Thymus (tissue), 11 donors: ENCODE data around the gene CAVIN3. TPM values are rescaled to one million over a fixed set of nuclear protein-coding genes. Genes with fewer than 3 reads are reported as not detected.

Experiments
- DNase-seq, 9 donors: peaks; one replicate each; pipeline ENCODE4 v3.0.0-alpha.2; 2013; ENCODE audit warnings: low spot score in 9 of 9, low read depth in 6 of 9, missing footprints in 1 of 9
- H3K27ac ChIP-seq, 2 donors: one replicate each; pipeline ENCODE4 v1.5.1; 2013; ENCODE audit warnings: control low read depth in 1 of 2, low read depth in 1 of 2, low read length in 1 of 2, mild to moderate bottlenecking in 1 of 2, moderate library complexity in 1 of 2
- H3K27me3 ChIP-seq, 2 donors: one replicate each; pipeline ENCODE4 v1.5.1; 2013; ENCODE audit warnings: low read length in 1 of 2; ENCODE audit not compliant: control insufficient read depth in 2 of 2, insufficient read depth in 1 of 2
- H3K36me3 ChIP-seq, 2 donors: one replicate each; pipeline ENCODE4 v1.5.1; 2013; ENCODE audit warnings: low read length in 1 of 2, mild to moderate bottlenecking in 1 of 2, moderate library complexity in 1 of 2; ENCODE audit not compliant: control insufficient read depth in 2 of 2, insufficient read depth in 2 of 2
- H3K4me1 ChIP-seq, 2 donors: one replicate each; pipeline ENCODE4 v1.5.1; 2013; ENCODE audit warnings: low read length in 2 of 2; ENCODE audit not compliant: control insufficient read depth in 2 of 2, insufficient read depth in 2 of 2
- H3K4me3 ChIP-seq, 2 donors: one replicate each; pipeline ENCODE4 v1.5.1; 2013; ENCODE audit warnings: low read length in 2 of 2, control low read depth in 1 of 2, mild to moderate bottlenecking in 1 of 2
- H3K9me3 ChIP-seq, 2 donors: one replicate each; pipeline ENCODE4 v1.5.1; 2013; ENCODE audit warnings: low read length in 1 of 2, mild to moderate bottlenecking in 1 of 2; ENCODE audit not compliant: control insufficient read depth in 2 of 2, insufficient read depth in 1 of 2
- WGBS: extraction: QIAGEN DNeasy Blood & Tissue Kit; methylation state at CpG from one replicate; pipeline ENCODE4 v1.1.7; 2013; 5-methylcytosine and 5-hydroxymethylcytosine counted together
- polyA plus RNA-seq: library from polyadenylated mRNA; stranded (reverse); fragments of 200-250 nt; gene quantifications from one replicate; pipeline ENCODE4 v1.2.3, GENCODE V29; 2013
- total RNA-seq: library from RNA; stranded (reverse); fragments of 120-200 nt; gene quantifications from one replicate; pipeline ENCODE4 v1.2.4, GENCODE V29; 2013
- donor health status: healthy.

CAVIN3 gene
- total and polyA plus RNA-seq, 2 donors: 7.5 to 22.5 TPM

DNA sequence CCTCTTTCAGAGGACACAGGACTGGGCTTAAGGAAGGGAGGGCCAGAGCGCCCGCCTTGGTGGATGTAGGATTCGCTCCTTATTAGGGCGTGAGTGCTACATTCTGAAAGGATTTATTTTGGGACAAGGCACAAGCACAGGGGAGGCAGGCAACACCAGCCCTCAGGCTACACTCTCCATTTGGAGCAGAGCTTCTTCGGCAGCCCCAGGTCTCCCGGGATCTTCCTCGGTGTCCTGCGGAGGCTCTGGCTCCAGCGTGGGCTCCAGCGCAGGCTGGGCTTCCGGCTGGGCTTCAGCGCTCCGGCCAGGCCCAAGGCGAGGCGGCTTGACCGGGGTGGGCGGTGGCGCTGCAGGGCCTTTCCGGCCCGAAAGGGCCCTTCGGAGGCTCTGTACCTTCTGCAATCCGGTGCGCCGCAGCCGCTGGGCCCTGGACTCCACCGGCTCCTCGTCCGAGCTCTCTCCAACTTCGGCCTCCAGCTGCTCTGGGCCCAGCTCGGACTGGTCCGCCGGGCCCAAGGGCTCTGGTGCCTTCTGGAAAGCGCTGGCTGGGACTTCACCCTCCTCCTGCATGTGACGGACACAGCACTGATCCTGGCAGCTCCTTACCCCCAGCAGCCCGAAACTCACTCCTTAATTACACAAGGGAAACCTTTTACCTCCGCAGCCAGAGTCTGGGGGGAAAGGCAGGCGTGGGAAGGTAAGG lies 1.1 kb downstream of the CAVIN3 start:
- no peaks in the 10 kb centered on the region for H3K36me3 ChIP-seq
- no peak for DNase-seq
- no peaks in the 10 kb centered on the region for H3K4me1 ChIP-seq
- peak overlapping the region; percentile 49 to 76 for H3K27ac ChIP-seq
- 21% methylated on average over 37 of the region's 37 CpGs for WGBS
- peak overlapping the region; percentile 19 to 22 for H3K4me3 ChIP-seq
- H3K27me3 ChIP-seq: peaks cover 33 to 76% of the 10 kb centered on the region in 2 donors
- H3K9me3 ChIP-seq: no peaks in the 10 kb centered on the region

DNA sequence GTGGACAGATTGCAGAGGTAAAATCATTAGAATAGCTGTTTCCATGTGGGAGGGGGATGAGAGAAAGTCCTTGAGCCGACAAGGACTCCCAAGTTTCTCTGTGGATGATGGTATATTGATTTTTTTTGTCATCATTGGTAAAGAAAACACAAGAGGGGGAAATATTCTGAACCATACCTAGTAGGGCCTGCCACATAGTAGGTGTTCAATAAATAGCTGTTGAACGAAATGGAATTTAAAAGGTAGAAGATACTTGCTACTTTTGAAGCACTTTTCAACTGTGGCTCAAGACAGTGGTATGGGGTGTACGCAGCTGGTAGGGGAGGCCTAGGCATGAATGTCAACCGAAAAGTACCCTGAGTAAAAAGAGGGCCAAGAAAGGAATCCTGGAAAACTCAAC lies 2.1 kb downstream of the CAVIN3 start:
- no peak for DNase-seq
- H3K4me1 ChIP-seq: no peaks in the 10 kb centered on the region
- no peak overlapping the region for H3K27ac ChIP-seq
- no peaks in the 10 kb centered on the region for H3K36me3 ChIP-seq
- no peak overlapping the region for H3K4me3 ChIP-seq
- no peaks in the 10 kb centered on the region for H3K9me3 ChIP-seq
- peaks cover 33 to 76% of the 10 kb centered on the region in 2 donors for H3K27me3 ChIP-seq
- WGBS: 92% methylated on average over 4 of the region's 4 CpGs

DNA sequence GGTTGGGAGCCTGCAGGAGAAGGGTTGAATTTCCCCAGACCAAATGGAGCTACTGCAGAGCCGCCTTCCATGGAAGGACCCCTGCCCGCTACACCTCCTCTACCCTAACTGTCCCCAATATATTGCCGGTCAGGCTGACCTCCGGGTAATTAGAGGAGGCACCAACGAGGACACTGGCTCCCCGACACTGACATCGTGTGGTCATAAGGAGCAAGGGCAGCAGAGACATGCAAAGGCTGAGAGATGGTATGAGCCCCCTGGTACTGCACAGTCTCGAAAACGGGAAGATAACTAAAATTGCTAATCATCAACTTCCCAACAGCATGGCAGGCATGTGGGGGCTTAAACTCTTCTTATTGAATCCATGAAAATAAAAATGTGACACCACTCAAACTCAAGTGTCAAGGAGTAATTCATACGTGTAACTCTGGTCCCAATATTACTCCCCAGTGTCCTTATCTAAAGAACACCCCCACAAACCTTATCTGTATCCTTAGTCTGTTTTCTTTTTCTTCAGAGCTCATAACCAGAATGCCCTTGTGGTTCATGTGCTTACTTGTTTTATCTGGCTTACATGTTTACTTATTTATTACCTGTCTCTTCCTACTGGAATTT lies 4.4 kb downstream of the CAVIN3 start:
- Histone ChIP-seq H3K4me3 (no peak overlapping the region), H3K4me1 (no peaks in the 10 kb centered on the region)

DNA sequence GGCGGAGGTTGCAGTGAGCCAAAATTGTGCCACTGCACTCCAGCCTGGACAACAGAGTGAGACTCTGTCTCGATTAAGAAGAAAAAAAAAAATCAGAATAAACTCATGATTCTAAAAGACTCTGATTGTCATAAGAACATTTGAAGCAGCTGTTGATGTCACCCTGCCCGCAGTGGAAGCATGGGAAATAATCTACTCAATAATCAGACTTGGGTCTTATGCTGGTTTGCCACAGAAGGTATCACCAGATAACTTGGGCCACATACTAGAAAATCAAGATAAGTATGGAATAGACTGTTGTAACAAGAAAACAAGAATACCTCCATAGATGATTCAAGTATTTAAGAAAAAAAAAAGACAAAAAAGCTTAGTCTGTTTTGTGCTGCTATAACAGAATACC lies 8.2 kb downstream of the CAVIN3 start:
- DNase-seq: no peak
- Histone ChIP-seq H3K27ac (no peak overlapping the region), H3K4me3 (no peak overlapping the region), H3K9me3 (no peaks in the 10 kb centered on the region), H3K36me3 (no peaks in the 10 kb centered on the region), H3K4me1 (no peaks in the 10 kb centered on the region), H3K27me3 (peaks cover 5 to 26% of the 10 kb centered on the region in 2 donors)
- WGBS: 94% methylated on average over 3 of the region's 3 CpGs

More for the DNA sequence above, 4.4 kb downstream of the CAVIN3 start:
- DNase-seq: peak in 4 of 9 donors; percentile 4 to 22 (median 14)
- H3K27ac ChIP-seq: no peak overlapping the region
- peaks cover 29 to 60% of the 10 kb centered on the region in 2 donors for H3K27me3 ChIP-seq
- H3K36me3 ChIP-seq: no peaks in the 10 kb centered on the region
- H3K9me3 ChIP-seq: no peaks in the 10 kb centered on the region
- WGBS: 7% methylated on average over 10 of the region's 10 CpGs

DNA sequence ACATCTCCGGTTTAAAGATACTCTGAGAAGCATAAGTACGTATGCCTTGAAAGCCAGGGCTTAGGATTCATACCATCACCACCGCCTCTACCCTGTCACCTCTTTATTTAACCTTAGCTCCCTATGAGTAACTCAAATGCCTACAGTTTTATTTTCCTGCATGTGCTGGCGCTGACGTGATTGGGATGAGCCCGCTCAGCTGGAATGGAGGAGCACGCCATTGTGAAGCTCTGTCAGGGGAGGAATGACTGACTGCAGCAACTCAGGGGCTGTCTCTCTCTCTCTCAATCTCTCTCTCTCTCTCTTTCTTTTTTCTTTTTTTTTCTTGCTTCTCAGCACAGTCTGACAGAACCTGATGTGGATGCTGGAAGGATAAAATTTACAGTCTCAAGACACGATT lies 12.4 kb downstream of the CAVIN3 start:
- WGBS: 88% methylated on average over 8 of the region's 8 CpGs
- Histone ChIP-seq H3K27ac (no peak overlapping the region), H3K4me3 (no peak overlapping the region), H3K4me1 (no peaks in the 10 kb centered on the region), H3K9me3 (no peaks in the 10 kb centered on the region), H3K36me3 (no peaks in the 10 kb centered on the region), H3K27me3 (peaks cover 0 to 9% of the 10 kb centered on the region in 2 donors)
- no peak for DNase-seq

DNA sequence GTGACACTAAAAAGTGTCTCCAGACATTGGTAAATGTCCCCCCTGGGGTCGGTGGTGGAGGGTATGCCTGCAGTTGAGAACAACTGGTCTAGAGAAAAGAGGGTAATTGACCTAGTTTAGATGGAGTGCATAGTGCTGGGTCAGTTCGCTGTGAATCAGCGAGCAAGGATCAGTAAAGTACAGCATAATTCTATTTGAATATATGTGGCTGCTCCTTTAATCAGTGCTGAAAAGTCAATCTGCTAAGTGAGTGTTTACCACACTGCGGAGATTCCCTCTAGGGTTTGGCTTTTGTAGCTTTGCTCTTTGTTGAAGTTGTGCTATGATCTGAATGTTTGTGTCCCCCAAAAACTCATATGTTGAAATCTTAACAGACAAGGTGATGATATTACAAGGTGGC lies 15.0 kb downstream of the CAVIN3 start:
- Histone ChIP-seq H3K27ac (no peak overlapping the region), H3K4me3 (no peak overlapping the region), H3K4me1 (no peaks in the 10 kb centered on the region), H3K9me3 (no peaks in the 10 kb centered on the region), H3K36me3 (no peaks in the 10 kb centered on the region), H3K27me3 (peaks cover 0 to 12% of the 10 kb centered on the region in 2 donors)
- no peak for DNase-seq
- WGBS: 80% methylated on average over 4 of the region's 4 CpGs

DNA sequence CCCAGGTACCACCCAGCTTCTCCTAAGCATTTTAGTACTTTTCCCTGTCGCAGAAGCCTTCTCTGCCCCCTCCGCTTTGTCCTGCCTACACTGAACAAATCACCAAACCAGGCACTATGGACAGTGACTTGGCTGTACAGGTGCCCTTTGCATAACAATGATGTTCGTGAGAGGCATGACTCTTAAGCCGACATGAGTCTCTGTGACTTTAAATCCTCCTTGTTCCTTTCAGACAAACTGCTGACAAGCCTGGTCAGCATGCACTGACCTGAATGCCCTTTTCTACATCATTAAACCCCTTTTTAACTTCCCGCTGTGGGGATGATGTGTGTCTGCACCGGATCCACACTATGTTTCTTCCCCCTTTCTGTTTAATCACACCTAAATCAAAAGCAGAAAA lies 16.6 kb downstream of the CAVIN3 start:
- DNase-seq: no peak
- Histone ChIP-seq H3K27me3 (peaks cover 0 to 12% of the 10 kb centered on the region in 2 donors), H3K4me3 (no peak overlapping the region), H3K36me3 (no peaks in the 10 kb centered on the region), H3K9me3 (no peaks in the 10 kb centered on the region), H3K4me1 (no peaks in the 10 kb centered on the region), H3K27ac (no peak overlapping the region)
- 73% methylated on average over 6 of the region's 6 CpGs for WGBS

DNA sequence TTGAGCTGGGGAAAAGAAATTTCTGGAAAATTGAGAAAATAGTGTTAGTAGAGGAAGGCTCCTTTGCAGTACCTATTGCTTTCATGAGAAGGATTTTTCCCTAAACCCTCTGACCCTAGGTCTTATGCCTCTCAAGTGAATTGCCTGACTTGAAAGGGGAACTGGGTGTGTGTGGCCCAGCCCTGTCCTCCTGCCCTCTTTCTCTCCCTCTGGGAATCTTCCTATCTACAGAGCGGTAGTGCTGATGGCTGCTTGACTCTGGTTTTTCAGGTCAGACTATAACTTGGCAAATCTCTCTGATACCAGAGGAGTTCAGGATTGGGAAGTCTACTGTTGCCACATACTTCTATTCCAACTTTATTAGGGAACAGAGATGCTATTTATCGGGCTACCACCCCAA lies 19.2 kb downstream of the CAVIN3 start:
- Histone ChIP-seq H3K9me3 (no peaks in the 10 kb centered on the region), H3K27me3 (peaks cover 0 to 9% of the 10 kb centered on the region in 2 donors), H3K4me1 (no peaks in the 10 kb centered on the region), H3K4me3 (no peak overlapping the region), H3K36me3 (no peaks in the 10 kb centered on the region), H3K27ac (no peak overlapping the region)
- DNase-seq: no peak
- WGBS: 98% methylated on average over 2 of the region's 2 CpGs

DNA sequence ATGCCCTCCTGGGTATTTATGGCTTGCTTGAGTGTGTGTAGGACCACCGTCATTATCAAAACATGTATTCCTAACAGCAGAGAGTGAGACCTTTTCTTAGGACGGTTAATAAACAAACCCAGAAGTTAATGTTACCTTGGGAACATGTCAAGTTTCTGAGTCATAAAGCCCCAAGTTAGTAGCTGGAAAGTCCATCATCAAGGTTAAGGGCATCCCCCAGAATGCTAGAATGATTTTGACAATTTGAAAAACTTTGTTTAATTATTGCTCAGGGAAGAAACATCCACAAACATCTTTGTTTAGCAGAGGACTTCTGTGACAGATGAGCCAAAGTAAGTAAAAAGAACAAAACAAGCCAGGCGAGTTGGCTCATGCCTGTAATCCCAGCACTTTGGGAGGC lies 20.0 kb downstream of the CAVIN3 start:
- H3K4me1 ChIP-seq: no peaks in the 10 kb centered on the region
- no peak for DNase-seq

More for the DNA sequence above, 20.0 kb downstream of the CAVIN3 start:
- WGBS: 91% methylated on average over 3 of the region's 3 CpGs
- Histone ChIP-seq H3K4me3 (no peak overlapping the region), H3K36me3 (no peaks in the 10 kb centered on the region), H3K27ac (no peak overlapping the region), H3K27me3 (peaks cover 0 to 8% of the 10 kb centered on the region in 2 donors), H3K9me3 (no peaks in the 10 kb centered on the region)
